GM21360 (cell line): Measurements from ENCODE around the gene FUZ.

ENCODE experiments used
- ATAC-seq: cut with Tn5 transposase; IDR thresholded peaks from one replicate; pipeline ENCODE4 v1.9.1; 2021; ENCODE audit warnings: mild to moderate bottlenecking, moderate library complexity; ENCODE audit not compliant: unreplicated experiment

FUZ gene

GRCh38 chr19:49807904-49808675 lies 5.0 kb downstream of the FUZ start:
- no peak for ATAC-seq

DNA sequence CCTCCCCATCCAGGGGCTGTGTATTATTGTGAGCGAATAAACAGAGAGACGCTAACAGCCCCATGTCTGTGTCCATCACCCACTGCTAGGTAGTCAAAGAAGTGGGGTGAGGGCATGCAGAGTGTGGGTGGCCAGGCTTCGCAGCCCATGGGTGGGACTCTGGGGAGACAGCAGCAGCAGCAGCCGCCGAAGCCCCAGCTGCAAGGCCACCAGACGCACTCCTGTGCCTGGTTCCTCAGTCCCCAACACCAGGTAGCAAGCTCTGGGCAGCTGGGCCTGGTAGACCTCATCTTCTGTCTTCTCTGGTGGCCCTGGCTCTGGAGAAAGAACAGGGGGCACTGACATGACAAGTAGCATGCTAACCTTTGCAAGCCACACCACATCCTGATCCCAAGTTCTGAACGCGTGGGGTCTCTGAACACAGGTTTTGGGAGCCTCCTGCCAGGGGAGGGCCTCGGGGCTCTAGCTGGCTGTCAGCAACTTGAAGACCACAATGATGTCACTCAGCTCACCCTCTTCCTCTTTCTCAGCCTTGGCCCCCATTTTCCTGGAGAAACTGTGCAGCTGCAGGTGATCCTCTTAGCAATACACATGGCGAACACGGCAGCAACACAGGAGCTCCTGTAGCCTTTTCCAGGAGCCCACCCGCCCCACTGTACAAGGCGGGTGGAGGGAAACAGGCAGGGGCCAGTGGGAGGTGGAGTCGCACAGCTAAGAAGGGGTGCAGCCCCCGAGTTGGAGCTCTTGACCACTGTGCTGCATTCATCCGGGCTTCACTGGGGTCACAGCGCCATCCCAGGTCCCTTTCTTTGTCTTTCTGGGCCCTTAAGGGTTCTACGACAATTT lies 5.8 kb downstream of the FUZ start:
- ATAC-seq: no peak

GRCh38 chr19:49806620-49806959 lies 6.5 kb downstream of the FUZ start:
- ATAC-seq: no peak

- ATAC-seq: no peak
Measured at GRCh38 chr19:49805822-49806619, 7.1 kb downstream of the FUZ start.

DNA sequence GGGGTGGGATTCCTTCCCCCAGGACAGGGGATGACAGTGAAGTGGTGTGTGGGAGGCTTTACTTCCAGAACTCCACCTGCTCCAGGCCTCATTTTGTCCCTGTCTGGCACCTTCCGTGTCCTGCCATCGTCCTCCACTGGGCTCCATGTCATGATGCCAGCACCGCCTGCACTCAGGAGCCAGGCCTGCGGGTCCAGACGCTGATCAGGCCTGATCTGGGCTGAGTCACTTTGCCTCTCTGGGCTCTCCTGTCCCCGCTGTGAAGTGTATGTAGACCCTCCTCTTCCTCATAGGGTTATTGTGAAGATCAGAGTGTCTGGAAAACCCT lies 9.6 kb downstream of the FUZ start:
- ATAC-seq: no peak

GRCh38 chr19:49802836-49803528 lies 10.1 kb downstream of the FUZ start:
- no peak for ATAC-seq

DNA sequence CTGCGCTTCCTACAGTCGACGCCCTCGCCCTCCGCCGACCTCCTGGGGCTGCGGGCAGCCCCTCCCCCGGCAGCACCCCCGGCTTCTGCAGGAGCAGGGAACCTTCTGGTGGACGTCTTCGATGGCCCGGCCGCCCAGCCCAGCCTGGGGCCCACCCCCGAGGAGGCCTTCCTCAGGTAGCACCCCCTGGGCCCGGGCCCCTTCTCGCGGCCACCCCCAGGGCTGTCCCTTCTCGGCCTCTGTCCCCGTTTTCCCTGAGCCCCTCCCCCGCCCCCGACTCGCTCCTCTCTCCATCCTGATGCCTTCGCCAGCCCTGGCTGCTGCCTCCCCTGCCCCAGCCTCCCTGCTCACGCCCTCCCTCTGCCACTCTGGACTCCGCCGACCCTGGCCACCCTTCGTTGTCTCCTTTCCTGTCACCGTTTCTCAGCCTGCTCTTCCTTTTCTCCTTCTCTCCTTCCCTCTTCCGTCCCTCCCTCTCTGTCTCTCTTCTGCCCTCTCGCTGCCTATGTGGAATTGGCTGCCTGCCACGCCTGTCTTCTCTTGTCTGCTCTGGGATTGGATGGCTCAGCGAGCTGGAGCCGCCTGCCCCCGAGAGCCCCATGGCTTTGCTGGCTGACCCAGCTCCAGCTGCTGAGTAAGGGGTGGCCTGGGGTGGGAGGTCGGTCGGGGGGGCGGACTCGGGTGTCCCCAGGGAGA lies 11.0 kb downstream of the FUZ start:
- no peak for ATAC-seq

- ATAC-seq: no peak
Measured at GRCh38 chr19:49801401-49801888, 11.6 kb downstream of the FUZ start.

DNA sequence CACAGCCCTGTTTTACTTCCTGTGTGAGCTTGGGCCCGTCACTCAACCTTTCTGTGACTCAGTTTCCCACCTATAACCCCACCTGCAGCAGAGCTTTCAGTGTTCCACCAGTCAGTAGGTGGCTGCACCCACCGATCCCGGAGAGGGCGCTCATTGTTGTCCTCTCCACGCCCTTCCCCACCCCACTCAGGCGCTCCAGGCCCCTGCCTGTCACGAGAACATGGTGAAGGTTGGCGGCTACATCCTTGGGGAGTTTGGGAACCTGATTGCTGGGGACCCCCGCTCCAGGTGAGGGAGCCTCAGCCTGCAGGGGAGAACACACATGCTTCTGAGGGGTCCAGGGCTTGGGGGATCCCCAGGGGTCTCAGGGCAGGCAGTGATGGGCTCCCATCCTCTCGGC lies 12.3 kb downstream of the FUZ start:
- ATAC-seq: no peak

GRCh38 chr19:49799798-49800376 lies 13.2 kb downstream of the FUZ start:
- ATAC-seq: no peak

DNA sequence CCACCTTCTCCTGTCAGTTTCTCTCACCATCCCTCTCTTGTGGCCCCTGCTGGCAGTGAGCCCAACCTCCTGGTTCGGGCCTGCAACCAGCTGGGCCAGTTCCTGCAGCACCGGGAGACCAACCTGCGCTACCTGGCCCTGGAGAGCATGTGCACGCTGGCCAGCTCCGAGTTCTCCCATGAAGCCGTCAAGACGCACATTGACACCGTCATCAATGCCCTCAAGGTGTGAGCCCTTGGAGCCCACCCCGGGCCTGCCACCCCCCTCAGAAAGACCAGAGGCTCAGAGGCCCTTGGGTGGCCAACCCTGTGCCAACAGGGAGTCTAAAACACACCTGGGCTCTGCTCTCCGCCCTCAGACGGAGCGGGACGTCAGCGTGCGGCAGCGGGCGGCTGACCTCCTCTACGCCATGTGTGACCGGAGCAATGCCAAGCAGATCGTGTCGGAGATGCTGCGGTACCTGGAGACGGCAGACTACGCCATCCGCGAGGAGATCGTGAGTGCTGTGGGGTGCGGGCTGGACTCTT lies 13.8 kb downstream of the FUZ start:
- ATAC-seq: no peak

DNA sequence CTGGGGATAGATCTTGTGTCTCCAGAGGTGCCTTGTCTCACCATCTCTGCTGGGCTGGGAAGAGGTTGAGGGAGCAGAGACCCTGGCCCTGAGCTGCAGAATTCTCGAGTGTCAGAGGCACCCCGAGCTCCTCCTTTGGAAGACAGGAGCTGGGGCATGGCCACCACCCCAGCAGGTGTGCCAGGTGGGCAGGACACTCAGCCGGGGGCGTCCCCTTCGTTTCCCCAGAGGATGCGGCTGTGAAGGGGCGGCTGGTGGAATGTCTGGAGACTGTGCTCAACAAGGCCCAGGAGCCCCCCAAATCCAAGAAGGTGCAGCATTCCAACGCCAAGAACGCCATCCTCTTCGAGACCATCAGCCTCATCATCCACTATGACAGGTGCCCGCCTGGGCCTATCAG lies 14.5 kb downstream of the FUZ start:
- no peak for ATAC-seq

- no peak for ATAC-seq
Measured at GRCh38 chr19:49795615-49796014, 17.5 kb downstream of the FUZ start.

- ATAC-seq: no peak
Measured at GRCh38 chr19:49793561-49793840, 19.6 kb downstream of the FUZ start.

DNA sequence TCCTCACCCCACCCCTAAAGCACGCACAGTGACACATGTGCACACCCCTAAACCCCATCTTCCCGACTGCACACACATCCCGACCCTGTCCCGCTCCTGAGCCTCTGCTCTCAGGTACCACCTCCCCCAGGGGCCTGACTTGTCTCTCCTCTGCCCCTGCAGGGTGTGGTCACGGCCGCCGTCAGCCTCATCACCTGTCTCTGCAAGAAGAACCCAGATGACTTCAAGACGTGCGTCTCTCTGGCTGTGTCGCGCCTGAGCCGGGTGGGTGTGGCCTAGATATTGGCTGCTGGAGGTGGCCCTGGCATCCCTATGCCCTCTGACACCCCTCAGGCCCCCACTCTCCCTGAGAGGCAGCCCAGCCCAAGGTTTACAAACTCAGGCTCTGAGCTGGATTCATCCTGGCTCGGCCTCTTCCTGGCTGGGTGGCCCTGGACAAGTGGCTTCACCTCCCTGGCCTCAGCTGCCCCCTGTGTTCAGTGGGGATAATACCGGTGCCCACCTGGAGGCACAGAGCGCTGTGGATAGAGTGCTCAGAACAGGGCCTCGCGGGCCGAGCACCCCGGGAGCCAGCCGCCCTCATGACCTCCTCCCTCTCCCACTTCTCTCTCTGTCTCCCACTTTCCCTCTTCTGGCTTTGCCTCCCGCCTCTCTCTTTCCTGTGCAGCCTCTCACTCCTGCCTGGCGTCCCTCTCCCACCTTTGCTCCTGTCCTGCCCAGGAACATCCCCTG lies 20.1 kb downstream of the FUZ start:
- no peak for ATAC-seq

DNA sequence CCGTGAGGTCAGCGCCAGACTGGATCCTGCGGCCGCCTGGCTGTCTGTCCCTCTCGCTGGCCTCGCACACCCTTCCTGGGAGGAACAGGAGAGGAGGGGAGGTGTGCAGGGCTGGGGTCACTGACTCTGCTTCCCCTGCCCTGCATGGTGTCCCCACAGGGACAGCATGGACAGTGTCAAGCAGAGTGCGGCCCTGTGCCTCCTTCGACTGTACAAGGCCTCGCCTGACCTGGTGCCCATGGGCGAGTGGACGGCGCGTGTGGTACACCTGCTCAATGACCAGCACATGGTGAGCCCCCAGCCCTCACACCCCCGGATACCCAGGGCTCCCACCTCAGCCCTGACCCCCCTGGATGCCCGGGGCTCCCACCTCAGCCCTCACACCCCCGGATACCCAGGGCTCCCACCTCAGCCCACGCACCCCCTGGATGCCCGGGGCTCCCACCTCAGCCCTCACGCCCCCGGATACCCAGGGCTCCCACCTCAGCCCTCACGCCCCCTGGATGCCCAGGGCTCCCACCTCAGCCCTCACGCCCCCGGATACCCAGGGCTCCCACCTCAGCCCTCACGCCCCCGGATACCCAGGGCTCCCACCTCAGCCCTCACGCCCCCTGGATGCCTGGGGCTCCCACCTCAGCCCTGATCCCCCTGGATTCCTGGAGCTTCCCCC lies 21.2 kb downstream of the FUZ start:
- ATAC-seq: no peak

DNA sequence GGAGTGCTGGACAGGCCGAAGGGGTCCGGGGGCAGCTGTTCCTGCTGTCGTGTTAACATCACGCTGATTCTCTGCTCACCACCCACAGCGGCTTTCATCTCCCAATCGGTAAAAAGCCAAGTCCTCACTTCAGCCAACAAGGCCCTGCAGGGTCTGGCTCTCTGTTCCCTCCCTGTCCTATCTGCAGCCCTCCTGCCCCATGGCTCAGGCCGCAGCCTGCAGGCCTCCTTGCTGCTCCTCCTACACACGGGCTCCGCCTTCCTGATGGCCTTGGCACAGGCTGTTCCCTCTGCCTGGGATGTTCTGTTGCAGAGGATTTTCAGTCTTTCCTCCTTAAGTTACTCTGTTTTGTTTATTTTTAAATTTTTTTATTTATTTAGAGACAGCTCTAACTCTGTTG lies 22.2 kb downstream of the FUZ start:
- no peak for ATAC-seq

DNA sequence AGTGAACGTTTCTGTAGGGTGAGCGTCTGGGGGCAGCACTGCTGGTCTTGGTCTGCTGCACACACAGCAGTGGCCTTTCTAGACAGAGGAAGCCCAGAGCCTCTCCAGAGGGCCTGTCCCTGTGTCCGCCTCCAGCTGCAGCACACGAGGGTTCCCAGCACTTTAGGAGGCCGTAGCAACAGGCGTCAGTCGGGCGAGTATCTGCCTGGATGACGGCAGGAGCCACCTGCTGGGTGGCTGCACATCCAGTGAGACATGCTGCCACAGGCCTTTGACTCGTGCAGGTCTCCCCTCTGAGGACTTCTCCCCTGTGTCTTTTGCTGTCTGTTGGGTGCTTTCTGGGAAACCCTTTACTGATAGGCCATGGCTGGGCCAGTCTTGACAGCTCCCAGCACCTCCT lies 24.2 kb downstream of the FUZ start:
- no peak for ATAC-seq

GRCh38 chr19:49787746-49788145 lies 25.3 kb downstream of the FUZ start:
- ATAC-seq: no peak
